Measurements from ENCODE around the gene TRMU. TPM values are rescaled to one million over a fixed set of nuclear protein-coding genes. Genes with fewer than 3 reads are reported as not detected.

The TRMU gene
- total RNA-seq, 1 donor from 2014 or later = 19.0 TPM

- no peak for DNase-seq
Measured at GRCh38 chr22:46369716-46370583, 34.4 kb downstream of the TRMU start.

- DNase-seq = no peak
Measured at GRCh38 chr22:46370584-46371291, 35.2 kb downstream of the TRMU start.

- no peak for DNase-seq
Measured at GRCh38 chr22:46371623-46372226, 36.2 kb downstream of the TRMU start.

GRCh38 chr22:46372686-46373085, 37.2 kb downstream of the TRMU start:
- no peak for DNase-seq

GRCh38 chr22:46373159-46373558, 37.6 kb downstream of the TRMU start:
- no peak for DNase-seq

- no peak for DNase-seq
Measured at GRCh38 chr22:46373921-46374662, 38.6 kb downstream of the TRMU start.

- DNase-seq = no peak
Measured at GRCh38 chr22:46374663-46375474, 39.4 kb downstream of the TRMU start.

GRCh38 chr22:46376111-46376510, 40.6 kb downstream of the TRMU start:
- DNase-seq = no peak

GRCh38 chr22:46376908-46377524, 41.5 kb downstream of the TRMU start:
- DNase-seq = no peak

GRCh38 chr22:46377525-46378425, 42.3 kb downstream of the TRMU start:
- no peak for DNase-seq

- DNase-seq = no peak
Measured at GRCh38 chr22:46378426-46379065, 43.0 kb downstream of the TRMU start.

GRCh38 chr22:46379066-46379930, 43.8 kb downstream of the TRMU start:
- DNase-seq = no peak

GRCh38 chr22:46380069-46380468, 44.6 kb downstream of the TRMU start:
- DNase-seq = no peak

- DNase-seq = no peak
Measured at GRCh38 chr22:46380581-46380980, 45.1 kb downstream of the TRMU start.

GRCh38 chr22:46381142-46381541, 45.6 kb downstream of the TRMU start:
- DNase-seq = no peak

- DNase-seq = no peak
Measured at GRCh38 chr22:46381731-46382130, 46.2 kb downstream of the TRMU start.

- DNase-seq = no peak
Measured at GRCh38 chr22:46382524-46382923, 47.0 kb downstream of the TRMU start.

GRCh38 chr22:46386312-46386711, 50.8 kb downstream of the TRMU start:
- no peak for DNase-seq

GRCh38 chr22:46387748-46388147, 52.2 kb downstream of the TRMU start:
- DNase-seq = no peak

Measured in occipital lobe (tissue), 2 donors.